SKM-1 treated with dmso at 0.1 percent for 144 hours (cell line): ENCODE data around the gene CD8A.
"Not testable (repeated sequence)": the region's sequence is repeated elsewhere in the genome, so short reads cannot be mapped to it uniquely, and the experiment has no call there.

Experiments used
- DNase-seq: peaks from one replicate; lab custom pipeline; 2025; ENCODE audit not compliant: unreplicated experiment; lab: John Stamatoyannopoulos, UW

The CD8A gene

GRCh38 chr2:86741889-86742498 lies 48.7 kb downstream of the CD8A start:
- not testable (repeated sequence) for DNase-seq

- DNase-seq = not testable (repeated sequence)
These were observed 50.8 kb downstream of the CD8A start for GRCh38 chr2:86739889-86740288.

- DNase-seq = not testable (repeated sequence)
These were observed 51.2 kb downstream of the CD8A start for GRCh38 chr2:86739485-86739884.

- not testable (repeated sequence) for DNase-seq
These were observed 55.8 kb downstream of the CD8A start for GRCh38 chr2:86734896-86735295.
